Measurements from ENCODE around the gene ENTHD1.

ENTHD1 gene, protein sequence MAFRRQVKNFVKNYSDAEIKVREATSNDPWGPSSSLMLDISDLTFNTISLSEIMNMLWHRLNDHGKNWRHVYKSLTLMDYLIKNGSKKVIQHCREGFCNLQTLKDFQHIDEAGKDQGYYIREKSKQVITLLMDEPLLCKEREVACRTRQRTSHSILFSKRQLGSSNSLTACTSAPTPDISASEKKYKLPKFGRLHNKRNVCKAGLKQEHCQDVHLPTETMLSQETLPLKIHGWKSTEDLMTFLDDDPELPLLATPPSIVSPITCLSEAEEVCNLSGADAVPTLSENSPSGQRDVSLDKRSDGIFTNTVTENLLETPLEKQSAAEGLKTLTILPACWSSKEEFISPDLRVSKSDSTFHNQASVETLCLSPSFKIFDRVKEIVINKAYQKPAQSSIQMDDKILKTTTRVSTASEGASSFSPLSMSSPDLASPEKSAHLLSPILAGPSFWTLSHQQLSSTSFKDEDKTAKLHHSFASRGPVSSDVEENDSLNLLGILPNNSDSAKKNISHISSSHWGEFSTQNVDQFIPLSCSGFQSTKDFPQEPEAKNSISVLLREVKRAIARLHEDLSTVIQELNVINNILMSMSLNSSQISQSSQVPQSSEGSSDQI

DNA sequence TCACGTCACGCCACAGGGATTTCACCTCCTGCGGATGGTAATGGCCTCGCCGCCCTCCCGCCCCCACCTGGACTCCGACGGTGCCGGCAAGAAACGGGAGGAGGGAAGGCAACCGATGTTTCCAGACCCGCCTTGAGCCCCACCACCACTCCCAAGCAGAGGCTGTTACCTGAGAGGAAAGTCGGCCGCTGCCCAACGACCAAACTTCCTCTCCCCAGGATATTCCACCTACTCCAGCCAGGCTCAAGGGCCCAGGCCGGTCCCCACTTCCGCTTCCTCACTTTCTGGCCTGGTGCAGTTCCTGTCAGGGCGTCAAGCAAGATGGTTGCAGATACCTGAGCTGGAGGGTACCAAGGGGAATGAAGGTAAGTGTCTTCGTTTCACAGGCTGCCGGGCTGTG, at the start of gene ENTHD1:
Gene ENTHD1 (minus strand): TSS at position 235 of the 400 bp plus-strand sequence. CDS start 6,012 bp downstream, outside the sequence.
- DNase-seq (ENCODE audit: low read depth in 2 of 2): no peak

DNA sequence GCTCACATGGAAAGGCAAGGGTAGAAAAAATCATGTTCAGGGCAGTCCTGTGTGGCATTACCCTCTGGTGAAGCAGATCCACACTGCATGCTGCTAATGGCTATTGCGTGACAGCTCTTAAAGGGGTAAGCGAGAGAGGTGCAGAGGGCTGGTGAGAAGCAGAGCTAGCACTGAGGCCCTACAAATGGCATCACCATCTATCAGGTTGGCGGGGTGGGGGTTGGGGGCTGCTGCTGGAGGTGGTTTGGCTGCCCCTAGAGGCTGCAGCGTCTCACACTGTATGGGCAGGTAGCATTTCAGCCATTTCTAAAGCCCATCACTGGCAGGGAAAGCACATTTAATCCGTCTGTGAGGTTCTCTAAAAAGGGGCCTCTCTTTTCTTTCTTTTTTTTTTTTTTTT, 49.8 kb upstream of the ENTHD1 start:
- DNase-seq (ENCODE audit: low read depth in 2 of 2): no peak

DNA sequence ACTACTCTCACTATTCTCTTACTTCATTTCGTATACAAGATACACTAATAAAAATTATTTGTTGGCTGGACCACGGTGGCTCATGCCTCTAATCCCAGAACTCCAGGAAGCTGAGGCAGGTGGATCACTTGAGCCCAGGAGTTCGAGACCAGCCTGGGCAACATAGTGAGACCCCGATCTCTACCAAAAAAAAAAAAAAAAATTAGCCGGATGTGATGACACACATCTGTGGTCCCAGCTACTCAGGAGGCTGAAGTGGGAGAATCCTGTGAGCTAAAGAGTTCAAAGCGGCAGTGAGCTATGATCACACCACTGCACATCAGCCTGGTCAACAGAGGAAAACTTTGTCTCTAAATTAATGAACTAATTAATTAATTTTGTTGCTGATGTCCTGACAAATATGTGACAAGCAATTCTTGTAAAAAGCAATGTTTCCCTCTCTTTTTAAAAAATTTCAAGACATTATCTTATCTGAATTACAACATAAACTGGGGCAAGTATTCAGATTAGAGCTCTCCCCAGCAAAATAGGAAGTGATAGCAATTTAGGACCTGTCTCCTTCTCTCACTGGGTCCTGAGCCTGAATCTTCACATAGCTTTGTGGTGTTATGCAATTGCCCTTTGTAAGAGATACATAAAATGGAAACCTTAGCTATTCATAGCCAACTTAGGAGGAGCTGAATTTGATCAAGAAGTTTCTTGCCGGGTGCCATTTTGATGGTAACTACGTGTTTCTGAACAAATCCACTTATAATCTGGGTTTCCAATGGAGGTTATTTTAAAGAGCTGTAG, 49.1 kb upstream of the ENTHD1 start:
- no peak for DNase-seq (ENCODE audit: low read depth in 2 of 2)

DNA sequence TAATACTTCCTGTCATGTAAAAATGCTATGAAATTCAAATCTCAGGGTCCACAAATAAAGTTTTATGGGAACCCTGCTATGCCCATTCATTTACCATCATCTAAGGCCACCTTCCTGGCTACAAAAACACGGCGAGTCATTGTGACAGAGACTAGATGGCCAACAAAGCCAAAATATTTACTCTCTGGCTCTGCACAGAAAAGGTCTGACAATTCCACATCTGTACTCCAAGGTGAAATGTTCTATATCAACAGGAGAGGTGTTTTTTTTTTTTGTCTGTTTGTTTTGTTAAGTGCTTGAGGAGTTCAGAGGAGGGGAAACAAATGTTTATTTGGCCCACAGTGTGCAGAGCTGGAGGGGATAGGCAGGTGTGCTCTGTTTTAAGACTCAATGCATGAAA, 48.0 kb upstream of the ENTHD1 start:
- no peak for DNase-seq (ENCODE audit: low read depth in 2 of 2)

DNA sequence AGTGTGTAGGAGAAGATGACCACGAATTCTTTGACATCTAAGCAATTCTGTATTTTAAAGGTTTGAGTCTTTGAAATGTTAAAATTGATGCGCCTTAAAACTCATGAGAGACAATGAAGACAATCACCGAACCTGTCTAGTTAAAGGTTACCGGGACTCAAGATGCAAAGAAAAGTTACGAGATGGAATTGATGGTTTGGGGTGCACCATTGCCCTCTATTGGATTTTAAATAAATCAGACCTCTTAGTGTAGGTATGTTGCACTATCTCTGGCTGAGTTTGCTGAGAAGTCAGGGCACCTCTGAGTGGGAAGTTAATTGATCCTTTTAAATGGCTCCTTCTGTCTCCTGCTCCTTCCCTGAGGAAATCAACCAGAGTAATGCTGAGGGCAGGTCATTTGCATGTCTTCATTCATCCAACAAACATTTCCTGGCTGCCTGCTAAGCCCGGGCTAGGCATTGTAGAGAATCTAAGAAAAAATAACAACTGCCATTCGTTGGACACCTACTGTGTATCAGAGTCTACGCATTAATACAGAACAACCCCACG, 47.3 kb upstream of the ENTHD1 start:
- DNase-seq (ENCODE audit: low read depth in 2 of 2): no peak

DNA sequence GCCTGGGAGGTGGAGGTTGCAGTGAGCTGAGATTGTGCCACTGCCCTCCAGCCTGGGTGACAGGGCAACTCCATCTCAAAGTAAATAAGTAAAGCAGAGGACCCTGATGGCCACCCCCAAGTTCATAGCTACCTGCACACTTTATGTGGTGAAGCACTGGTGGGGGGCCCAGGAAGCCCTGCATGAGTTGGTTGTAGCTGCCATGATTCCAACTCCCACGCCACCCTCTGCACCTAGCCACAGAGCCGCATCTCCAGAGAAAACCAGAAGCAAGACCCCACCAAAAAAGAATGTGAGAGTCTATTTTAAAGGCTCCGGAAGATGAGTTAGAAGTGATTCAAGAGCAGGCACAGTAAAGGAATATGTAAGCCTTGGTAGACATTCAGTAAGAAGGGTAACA, 46.3 kb upstream of the ENTHD1 start:
- no peak for DNase-seq (ENCODE audit: low read depth in 2 of 2)

DNA sequence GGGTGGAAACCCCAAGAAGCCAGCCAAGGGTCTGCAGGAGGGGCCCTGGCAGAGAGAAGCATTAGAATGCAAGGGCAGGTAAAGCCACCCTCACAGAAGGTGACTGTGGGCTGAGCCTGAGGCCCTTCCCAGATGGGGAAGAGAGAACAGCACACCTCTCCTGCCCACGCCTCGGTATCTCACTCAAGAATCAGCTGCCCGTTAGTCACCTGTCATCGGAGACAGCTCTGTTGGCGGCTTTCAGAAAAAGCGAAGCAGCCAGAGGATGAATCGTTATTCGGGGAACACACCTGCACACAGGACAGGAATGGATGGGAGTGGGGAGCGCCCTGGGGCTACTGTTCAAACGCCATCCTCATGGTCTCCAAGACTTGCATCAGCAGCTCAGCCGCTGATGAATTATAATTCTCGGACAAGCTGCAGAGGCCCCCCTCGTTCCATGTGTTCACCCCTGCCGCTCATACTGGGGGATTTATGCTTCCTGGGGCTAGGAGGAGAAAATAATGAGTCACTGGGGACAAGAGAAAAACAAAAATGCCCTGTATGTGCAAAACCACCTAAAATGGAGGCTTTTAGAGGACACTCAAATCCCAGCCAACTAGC, 45.0 kb upstream of the ENTHD1 start:
- no peak for DNase-seq (ENCODE audit: low read depth in 2 of 2)

DNA sequence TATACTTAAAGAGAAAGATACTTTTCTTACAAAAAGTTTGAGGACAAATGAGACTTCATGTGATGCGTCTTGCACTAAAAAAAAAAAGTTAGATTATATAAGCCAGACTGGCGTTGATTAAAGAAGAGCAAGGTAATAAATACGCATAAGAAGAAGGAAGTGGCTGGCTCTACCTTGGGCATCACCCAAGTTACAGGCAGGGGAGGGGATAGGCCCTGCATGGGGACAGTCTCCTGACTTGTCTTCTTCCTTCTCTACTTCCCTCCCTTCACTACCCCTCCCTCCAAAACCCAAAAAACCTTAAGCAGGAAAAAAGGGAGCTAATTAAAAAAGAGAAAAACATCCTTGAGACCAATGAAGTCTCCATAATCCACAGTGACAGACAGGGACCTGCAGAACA, 44.3 kb upstream of the ENTHD1 start:
- no peak for DNase-seq (ENCODE audit: low read depth in 2 of 2)

DNA sequence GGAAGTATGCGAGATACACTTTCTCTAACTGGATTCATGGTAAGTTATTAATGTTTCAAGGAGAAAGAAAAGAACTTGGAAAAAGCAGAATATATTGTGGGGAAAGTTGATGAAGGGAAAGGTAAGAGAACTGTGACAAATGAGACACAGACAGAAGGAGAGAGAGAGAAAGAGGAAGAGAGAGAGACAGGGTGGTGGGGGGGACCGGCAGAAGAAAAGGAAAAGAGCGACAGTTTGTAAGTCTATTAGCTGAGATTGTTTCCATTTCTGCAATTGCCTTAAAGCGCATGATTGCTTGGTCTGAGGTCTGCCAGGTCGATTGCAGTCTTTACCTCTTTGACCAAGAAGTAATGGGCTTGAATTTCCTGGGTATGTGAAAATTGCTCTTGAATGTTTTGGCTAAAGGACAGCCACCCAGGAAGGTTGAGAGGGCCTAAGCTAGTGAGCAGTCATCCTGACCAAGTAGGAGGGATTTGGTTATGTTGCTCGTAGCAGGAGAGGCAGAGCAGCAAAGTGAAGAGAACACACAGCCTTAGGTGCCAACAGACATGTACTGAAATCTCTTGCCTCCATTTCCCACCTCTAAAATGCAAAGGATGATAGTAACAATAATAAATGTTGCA, 43.1 kb upstream of the ENTHD1 start:
- DNase-seq (ENCODE audit: low read depth in 2 of 2): no peak

DNA sequence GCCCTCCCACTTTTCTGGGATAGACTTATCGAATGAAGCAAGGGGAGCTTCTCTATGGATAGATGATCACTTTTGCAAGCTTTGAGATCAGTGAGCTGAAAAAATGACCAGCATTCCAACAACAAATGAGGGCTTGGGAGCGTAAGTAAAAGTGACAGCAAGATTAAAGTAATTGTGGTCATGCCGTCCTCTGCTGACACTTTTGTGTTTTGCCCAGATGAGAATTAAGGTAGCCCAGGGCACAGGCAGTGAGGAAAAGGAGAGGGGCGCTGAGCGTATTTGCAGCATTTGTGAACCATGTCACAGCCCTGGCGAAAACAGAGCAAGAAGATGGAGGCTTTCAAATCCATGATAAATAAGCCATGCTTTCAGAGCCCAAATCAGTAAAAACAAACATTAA, 42.1 kb upstream of the ENTHD1 start:
- DNase-seq (ENCODE audit: low read depth in 2 of 2): no peak

DNA sequence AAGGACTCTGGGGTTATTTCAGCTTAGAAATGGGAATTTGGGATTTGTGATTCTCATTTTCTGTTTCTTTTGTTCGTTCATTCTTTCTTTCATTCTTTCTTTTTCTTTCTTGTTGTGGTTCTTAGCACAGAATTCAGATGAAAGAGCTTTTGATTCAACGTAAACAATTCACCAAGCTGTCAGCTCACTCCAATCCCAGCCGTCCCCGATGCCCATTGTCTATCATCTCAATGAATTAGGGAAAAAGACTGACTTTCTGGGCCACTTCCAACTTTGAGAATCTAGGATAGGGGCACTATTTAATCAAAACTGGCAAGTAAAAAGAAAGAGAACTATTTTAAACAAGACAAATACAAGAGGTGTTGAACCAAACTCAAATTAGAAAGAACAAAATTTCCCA, 41.6 kb upstream of the ENTHD1 start:
- no peak for DNase-seq (ENCODE audit: low read depth in 2 of 2)

DNA sequence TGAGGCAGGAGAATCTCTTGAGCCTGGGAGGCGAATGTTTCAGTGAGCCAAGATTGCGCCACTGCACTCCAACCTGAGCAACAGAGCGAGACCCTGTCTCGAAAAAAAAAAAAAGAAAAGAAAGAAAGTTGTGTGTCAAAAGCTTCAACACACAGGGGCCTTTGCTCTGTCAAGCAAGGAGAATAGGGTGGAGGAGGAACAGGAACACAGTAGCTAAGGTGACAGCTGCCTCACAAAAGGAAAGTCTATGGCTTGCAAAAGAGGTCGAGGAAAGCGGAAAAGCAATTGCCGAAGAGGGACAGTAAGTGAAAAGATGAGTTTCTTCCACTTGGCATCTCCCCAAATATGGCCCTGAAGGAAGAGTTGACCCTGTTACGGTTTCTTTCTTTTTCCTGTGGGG, 40.2 kb upstream of the ENTHD1 start:
- no peak for DNase-seq (ENCODE audit: low read depth in 2 of 2)

DNA sequence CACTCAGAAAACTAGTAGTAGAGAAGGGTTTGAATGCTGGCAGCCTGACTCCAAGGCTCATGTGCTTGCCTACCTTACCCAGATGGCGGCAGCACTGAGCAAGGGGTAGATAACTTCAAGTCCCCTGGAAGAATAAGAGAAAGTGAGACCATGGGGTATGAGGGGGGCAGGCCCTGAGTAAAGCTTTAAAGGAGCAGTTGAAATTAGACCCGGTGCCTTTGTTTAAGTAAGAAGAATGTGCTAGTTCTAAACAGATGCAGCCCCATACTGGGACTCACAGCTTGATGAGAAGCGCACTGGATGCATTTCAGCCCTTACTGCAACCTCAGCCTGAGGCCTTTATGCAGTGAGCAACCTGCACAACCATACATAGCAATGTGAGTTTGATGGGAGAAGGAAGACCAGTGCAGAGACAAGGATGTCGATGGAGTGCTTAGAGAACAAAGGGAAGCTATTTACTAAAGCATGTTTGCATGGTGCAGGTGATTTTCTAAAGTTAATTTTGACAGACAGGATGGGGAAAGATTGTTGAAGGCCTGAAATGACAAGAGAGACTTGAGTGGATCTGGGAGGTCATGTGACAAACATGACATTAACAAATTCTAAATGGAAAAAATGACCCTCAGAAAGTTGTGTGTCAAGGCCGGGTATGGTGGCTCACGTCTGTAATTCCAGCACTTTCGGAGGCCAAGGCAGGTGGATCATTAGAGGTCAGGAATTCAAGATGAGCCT, 39.5 kb upstream of the ENTHD1 start:
- no peak for DNase-seq (ENCODE audit: low read depth in 2 of 2)

DNA sequence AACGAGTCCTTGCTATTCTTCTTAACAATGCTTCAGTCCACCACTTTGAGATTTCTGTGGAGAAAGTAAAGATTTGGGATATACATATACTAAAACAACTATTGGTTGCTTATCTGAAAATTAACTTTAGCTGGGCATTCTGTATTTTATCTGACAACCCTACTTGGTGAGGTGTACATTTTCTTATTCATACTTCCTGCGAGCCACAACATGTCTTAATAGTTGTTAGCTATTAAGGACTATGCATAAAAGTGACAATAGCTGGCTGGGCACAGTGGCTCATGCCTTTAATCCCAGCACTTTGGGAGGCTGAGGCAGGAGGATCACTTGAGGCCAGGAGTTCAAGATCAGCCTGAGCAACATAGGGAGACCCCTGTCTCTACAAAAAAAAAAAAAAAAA, 38.6 kb upstream of the ENTHD1 start:
- no peak for DNase-seq (ENCODE audit: low read depth in 2 of 2)

DNA sequence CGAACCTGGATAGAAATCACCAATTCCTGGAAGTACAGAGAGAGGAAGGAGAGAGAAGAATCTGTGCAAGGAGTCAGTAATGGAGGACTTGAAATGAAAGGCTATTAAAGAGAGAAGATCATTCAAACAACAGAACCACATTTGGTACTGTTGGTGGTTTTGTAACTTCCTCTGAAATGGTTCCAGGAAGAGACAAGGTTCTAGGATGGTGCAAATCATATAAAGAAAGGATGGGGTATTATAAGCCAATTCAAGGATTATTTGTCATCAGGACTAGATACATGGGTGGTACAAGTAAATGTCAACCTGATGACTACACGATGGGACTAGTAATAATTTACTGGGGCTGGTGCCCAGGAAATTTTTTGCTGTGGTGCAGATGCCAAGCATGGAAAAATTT, 37.7 kb upstream of the ENTHD1 start:
- no peak for DNase-seq (ENCODE audit: low read depth in 2 of 2)

DNA sequence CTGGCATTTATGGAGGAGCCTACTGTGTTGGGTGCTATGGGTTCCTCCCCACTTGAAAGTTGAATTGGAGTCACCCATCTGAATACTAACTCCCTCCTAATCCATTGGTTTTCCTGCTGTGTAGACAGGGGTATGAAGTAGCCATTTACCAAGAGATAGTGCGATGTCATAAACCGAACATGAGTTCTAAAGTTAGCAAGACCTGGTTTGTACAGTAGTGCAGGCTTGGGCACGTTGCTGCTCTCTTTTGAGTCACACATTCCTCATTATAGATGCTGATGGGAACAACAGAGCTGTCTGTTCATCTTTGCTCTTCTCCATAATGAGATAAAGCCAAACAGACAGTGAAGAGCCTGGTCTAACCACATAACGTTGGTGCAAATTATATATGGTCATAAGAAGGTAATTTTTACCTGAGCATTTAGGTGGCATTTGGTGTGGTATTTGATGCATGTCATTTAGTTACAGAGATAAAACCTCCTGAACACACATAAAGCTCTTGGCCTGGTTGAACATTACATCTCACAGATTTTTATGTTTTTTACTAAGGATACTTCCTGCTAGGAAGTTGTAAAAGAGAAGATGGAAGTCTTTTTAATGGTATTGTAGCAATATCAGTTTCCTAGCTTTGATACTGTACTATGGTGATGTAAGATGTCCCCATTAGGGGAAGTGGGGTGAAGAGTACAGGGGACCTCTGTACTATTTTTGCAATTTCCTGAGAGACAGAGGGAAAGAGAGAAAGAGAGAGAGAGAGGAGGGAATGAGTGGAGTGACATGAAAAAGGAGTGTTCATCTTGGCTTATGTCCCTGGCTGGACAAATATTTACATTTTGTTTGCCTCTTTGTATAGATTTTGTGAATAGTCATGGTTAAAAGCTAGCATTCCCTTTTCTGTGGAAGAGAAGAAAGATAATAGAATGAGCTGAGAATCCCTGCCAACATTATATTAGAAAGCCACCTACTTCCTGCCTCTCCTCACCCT, 35.3 kb upstream of the ENTHD1 start:
- no peak for DNase-seq (ENCODE audit: low read depth in 2 of 2)

DNA sequence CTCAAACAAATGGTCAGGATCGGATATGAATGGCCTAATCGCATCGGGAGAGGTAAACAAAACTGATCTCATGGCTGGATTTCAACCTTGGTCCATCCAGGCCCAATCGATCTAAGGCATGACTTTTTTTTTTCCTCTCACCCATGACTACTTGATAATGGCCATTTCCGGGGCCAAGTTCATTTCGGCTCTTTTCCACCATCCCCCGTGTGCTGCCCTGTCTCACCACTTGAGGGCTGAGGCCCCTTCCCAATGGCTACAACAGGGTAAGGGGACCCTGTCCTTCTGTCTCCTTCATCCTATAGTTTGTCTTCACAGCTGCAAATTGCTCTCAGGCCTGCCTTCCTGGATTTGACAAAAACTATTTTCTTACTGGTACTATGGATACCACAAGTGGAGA, 34.0 kb upstream of the ENTHD1 start:
- no peak for DNase-seq (ENCODE audit: low read depth in 2 of 2)

DNA sequence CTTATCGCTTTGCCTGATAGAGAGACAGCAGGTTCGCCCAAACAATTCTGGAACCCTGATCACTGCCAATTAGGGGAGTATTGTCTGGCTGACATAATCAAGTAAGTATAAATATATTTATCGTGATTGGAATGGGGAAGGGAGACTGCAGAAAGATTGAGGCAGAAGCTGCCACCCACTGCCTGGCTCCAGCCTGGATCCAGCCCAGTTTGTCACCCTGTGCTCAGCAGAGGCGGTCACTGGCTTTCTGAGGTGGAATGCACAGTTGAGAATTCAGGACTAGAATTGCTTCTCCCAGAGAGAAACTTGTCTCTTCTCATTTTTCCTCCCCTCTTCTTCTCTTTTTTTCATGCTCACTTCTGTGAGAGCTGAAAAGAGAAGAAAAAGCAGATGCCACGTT, 33.2 kb upstream of the ENTHD1 start:
- no peak for DNase-seq (ENCODE audit: low read depth in 2 of 2)

DNA sequence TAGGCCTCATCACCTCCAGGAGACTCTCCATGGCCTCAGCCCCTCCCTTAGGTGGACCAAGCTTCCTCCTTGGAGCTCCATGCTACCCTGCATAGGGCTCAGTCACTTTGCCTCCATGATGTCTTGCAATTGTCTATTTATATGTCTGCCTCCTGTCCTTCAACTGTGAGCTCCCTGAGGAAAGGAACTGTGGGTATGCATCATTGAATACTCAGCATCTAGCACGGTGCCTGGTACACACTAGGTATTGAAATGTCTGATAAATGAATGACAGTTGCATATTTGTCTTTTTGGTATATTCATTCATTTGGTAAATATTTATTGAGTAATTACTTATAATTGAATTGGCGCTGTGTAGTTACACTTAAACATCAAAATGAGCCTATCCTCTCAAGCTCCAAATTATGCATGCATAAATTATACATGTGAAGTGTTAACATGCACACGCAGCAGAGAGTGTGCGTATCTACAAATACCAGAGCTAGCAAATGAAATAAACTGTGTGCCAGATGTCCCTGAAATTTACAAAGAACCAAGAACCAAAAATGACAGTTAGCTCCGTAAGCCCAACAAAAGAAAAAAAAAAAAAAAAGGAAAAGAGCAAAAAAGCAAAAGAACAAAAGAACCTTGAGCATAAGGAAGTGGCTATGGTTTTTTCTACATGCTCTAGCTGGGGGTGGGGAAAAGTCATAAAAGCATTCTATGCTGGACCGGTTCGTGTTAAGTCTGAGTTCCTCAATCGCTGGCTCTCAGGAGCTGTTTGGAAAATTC, 32.5 kb upstream of the ENTHD1 start:
- no peak for DNase-seq (ENCODE audit: low read depth in 2 of 2)

Measured in stimulated activated CD8-positive, alpha-beta memory T cell treated with anti-CD3 and anti-CD28 coated beads, Interleukin-2, amount 100 ng/mL, for 1 hour (primary cell).